ENCODE data around the gene GABPB2.

Gene GABPB2

DNA sequence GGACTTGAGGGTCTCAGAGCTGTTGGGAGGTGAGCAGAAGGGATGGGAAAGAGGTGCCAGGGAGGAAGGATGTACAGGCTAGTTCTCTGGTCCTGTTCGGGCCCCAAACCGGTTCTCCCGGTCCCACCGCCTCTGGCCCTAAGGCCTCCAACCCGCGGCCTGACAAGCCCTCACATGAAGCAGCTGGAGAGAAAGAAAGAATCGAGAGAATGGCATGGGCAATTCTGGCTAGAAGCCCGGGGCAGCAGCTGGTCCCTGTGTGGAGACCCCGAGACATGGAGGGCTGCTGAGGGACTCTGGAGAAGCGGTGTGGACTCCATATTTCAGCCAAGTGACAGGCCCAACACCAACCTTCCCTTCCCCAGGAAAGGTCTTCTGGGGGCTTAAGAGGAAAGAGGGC, 11.9 kb upstream of the GABPB2 start:
- intact Hi-C loops (cut with DNase I): no loop called here
- DNase-seq: peak in 24 of 42 donors; percentile 8 to 63 (median 34)

DNA sequence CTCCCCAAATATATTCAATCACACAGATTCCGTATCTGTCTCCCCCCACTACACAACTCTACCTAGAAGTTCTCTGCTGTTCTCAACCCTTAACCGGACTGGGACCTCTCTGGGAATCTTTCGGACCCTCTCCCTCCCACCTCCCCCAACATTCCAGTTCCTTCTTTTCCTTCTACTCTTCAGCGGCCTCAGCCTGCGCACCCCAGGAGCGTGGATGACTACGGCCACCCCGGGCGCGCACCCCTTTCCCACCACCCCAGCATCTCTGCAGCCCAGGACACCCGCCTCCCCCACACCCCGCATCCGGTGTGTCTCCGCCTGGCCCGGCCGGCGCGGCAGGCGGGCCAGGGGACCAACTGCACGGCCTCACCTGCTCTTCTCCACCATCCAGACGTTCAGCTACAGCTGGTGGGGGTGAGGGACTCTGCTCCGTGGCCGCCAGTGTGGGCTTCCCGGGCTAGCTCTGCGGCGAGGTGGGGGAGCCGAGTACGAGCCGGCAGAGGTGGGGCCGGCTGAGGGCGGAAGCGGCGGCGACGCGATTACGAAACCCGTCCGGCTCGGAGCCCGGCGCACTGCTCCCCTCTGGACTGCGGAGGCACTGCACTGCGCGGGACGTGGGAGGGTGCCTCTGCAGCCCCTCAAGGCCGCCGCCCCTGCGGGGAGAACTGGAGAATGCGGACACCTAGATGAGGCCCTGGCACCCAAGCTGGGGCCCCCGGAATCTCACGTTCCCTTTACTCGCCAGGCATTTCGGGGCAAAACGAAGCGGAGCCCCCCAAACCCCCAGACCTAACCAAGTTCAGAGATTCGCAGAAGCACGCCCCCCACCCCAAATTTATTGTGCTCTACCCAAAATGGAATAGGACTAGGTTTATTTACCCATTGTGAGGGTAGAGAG, 11.2 kb upstream of the GABPB2 start, which contains the start of gene CDC42SE1:
Gene CDC42SE1, minus strand, starts transcription at position 514 of the 898 bp plus-strand sequence. CDS start 3,892 bp downstream, outside the sequence.
- intact Hi-C loops (cut with DNase I): no loop called here
- DNase-seq: peak; percentile 36 to 90 (median 81)

DNA sequence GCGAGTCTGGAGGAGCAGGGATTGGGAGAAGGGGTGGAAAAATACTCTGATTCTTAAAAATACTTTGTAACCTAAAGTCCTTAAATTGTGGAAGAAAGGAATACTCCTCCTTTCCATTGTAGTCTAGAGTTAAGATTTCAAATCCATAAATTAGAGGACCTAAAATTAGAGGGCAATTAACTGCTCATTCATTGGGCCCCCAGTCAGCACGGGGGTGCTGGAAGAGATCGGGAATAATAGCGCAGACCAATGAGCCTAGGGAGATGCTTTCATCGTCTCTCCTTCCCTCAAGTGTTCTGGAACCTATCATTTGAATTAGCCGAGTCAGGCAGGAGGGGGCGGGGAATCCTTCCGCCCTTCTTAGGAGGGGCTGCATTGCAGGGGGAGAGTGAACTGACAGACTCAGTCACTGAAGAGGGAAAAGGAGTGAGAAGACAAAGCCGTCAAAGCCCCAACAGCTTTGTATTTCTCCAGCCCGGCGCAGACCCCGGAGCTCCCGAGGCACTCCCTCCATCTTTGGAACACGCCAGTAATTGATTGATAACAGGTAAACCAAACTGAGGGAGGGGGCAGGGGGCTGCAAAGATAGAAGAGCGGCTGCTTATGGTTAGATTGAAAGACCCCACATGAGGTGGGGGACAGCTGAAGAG, 10.4 kb upstream of the GABPB2 start, which contains the start of gene MLLT11:
Gene MLLT11, plus strand, starts transcription at position 391 of the 650 bp plus-strand sequence. CDS start 6,828 bp downstream, outside the sequence.
- intact Hi-C loops (cut with DNase I): no loop called here
- DNase-seq: peak; percentile 44 to 87 (median 70)

DNA sequence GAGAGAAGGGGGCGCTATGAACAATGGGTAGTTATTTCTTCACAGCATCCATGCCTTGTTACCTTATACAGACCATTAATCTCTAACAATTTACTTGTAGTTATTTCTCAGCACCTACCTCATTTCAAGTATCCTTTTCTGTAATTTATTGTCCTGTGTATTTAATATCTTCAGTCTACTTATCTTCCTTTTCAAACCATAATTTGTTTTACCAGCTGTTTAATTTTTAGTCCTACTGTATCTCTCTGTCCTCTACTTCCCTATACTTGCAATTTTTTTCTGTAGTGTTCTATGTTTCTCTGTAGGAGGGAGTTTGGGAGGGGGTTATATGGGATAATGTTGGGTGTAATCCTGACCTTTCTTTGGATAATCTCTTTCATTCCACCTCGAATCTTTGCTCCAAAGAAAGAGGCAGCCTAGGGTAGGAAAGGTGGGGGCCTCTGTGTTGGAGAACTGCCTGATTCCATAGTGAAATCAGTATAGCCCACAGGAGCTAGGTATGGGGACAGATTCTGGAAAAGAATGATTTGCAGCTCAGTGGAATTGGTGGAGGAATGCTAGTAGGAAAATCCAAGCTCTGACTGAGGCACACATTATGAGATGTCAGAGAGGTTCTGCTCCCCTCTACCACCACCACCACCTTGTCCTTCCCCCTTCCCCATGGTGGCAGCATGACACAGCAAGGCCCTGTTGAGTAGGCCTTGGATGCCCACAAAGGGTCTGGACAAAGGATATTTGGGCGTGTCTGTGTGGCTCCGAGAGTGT, 9.7 kb upstream of the GABPB2 start:
- DNase-seq: peak in 13 of 42 donors; percentile 9 to 41 (median 25)
- intact Hi-C loops (cut with DNase I): no loop called here

DNA sequence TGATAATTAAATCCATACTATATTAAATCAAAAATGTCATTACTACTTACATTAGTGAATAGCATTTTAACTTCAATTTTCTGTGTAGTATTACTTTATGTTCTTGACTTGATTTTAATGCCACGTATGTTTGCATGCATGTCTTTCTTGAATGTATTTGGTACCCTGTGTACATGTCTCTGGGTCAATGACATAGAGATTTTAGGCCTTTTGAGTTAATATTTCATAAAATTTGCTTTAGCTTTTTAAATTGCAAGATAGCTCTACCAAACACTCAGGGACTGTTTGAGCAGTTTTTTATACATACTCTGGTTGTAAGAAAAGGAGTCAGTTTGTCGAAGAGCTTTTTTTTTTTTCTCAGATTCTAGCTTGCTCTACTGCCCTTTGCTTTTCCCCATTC, 8.9 kb upstream of the GABPB2 start:
- intact Hi-C loops (cut with DNase I): no loop called here

DNA sequence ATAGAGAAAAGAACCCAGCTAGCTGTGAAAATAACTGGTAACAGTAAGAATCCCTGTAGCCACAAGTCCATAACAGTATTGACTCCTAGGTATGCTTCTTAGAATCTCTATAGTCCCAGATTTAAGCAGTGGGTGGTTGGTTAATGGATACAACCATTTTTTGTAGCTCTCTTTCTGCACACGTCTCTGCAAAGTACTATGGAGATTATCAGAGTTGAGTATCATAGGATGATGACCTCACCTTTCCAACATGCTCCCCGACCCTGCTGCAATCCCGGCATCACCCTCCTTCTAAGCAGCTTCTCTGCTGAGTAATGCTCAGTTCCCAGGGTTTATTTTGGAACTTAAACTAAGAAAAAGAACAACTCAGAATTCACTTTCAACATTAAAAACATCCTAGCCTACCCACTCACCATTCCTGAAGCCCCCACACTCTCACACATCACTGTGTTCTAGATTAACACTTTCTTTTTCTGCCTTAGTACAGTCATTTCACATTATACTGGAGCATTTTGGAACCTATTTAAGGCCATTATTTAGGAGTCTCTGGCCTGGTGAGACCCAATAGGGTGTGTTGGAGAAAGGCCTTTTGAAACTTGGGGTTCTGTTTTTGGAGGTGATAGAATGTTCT, 7.7 kb upstream of the GABPB2 start:
- peak in 28 of 42 donors; percentile 16 to 70 (median 52) for DNase-seq
- intact Hi-C loops (cut with DNase I): no loop called here

More for the DNA sequence above, 8.9 kb upstream of the GABPB2 start:
- DNase-seq: no peak

DNA sequence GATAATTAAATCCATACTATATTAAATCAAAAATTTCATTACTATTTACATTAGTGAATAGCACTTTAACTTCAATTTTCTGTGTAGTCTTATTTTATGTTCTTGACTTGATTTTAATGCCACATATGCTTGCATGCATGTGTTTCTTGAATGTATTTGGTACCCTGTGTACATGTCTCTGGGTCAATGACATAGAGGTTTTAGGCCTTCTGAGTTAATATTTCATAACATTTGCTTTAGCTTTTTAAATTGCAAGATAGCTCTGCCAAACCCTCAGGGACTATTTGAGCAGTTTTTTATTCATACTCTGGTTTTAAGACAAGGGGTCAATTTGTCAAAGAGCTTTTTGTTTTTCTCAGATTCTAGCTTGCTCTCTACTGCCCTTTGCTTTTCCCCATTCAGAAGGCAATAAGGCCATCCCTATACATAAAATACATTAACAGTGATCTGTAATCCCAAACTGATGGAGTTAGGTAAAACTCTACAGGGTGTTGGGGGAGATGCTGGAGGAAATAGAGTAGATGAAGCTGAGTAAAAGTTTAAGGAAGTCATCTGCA, 5.4 kb upstream of the GABPB2 start:
- no peak for DNase-seq
- intact Hi-C loops (cut with DNase I): no loop called here

DNA sequence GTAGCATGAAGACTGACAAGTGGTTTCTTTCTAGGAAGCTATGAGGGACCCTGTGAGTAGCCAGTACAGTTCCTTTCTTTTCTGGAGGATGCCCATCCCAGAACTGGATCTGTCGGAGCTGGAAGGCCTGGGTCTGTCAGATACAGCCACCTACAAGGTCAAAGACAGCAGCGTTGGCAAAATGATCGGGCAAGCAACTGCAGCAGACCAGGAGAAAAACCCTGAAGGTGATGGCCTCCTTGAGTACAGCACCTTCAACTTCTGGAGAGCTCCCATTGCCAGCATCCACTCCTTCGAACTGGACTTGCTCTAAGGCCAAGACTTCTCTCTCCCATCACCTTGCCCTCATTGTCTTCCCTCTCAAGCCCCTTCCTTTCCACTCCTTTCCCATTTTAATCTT, 3.4 kb upstream of the GABPB2 start:
- intact Hi-C loops (cut with DNase I): no loop called here
- peak in 1 of 42 donors; percentile 19 for DNase-seq

DNA sequence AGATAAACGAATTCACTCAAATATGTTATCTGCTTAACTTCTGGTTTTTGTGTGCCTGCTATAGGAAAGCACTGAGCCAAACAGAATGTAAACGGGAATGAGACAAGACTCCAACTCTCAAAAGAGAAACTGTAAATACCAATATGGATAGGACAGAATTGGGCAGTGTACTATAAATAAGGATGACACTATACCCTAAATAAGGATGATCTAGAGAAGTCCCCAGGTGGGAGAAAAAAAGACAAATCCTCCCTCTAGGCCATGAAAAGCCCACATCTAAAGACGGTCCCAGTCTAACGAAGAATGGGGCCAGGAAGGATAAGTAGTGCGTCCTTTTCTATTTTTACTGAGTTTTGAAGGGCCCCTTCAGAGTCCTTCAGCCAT, 1.5 kb upstream of the GABPB2 start:
- DNase-seq: no peak
- intact Hi-C loops (cut with DNase I): no loop called here

DNA sequence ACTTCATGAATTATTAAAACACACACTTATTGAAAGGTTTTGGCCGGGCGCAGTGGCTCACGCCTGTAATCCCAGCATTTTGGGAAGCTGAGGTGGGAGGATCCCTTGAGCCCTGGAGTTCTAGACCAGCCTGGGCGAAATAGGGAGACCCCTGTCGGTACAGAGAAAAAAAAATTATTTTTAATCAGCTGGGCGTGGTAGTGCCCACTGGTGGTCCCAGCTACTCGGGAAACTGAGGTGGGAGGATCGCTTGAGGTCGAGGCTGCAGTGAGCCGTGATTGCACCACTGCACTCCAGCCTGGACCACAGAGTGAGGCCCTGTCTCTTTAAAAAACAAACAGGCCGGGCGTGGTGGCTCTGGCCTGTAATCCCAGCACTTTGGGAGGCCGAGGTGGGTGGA, 1.7 kb downstream of the GABPB2 start:
- intact Hi-C loops (cut with DNase I): no loop called here
- DNase-seq: peak in 2 of 42 donors; percentile 21 to 30

DNA sequence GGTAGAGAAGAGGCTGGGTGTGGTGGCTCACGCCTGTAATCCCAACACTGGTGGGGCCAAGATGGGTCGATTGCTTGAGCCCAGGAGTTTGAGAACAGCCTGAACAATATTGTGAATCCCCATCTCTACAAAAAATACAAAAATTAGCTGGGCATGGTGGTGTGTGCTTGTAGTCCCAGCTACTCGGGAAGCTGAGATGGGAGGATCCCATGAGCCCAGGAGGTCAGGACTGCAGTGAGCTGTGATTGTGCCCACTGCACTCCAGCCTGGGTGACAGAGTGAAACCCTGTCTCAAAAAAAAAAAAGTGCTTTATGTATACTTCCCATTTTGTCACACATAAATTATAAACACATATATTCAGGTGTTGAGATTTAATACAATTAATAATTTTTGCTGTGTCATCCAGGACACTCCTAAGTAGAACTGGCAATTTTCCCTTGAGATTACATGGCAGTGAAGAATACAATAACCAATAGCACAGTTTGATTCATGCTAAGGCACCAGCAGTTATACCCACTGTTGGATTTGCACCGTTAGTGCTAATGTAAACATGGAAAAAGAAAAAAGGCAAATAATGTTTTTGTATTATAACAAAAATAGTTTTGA, 15.5 kb downstream of the GABPB2 start:
- DNase-seq: peak in 1 of 42 donors; percentile 4
- intact Hi-C loops (cut with DNase I): no loop called here

DNA sequence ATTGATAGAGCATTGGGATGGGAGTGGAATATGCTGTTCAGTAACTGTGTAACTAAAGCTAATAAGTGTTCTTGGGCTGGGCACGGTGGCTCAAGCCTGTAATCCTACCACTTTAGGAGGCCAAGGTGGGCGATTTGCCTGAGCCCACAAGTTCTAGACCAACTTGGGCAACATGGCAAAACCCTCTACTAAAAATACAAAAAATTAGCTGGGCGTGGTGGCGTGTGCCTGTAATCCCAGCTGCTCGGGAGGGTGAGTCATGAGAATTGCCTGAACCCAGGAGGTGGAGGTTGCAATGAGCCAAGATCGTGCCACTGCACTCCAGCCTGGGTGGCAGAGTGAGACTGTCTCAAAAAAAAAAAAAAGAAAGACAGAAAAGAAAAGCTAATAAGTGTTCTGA, 26.9 kb downstream of the GABPB2 start:
- DNase-seq: peak in 1 of 42 donors; percentile 11
- intact Hi-C loops (cut with DNase I): loop anchor here (10.0 kb wide), 1 partner anchor 57 kb away; the partner anchor contains the start of gene TNFAIP8L2

DNA sequence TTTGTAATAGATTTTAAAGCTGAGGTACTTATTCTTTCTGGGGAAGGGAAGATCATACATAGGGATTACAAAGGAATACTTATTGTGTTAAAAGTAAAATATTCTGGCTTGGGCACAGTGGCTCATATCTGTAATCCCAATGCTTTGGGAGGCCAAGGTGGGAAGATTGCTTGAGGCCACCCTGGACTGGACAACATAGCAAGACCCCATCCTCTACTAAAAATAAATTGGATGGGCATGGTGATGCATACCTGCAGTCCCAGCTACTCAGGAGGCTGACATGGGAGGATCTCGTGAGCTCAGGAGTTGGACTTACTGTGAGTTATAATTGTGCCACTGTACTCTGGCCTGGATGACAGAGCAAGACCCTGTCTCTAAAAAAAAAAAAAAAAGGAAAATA, 27.6 kb downstream of the GABPB2 start:
- intact Hi-C loops (cut with DNase I): loop anchor here (10.0 kb wide), 1 partner anchor 57 kb away; the partner anchor contains the start of gene TNFAIP8L2
- DNase-seq: peak in 1 of 42 donors; percentile 15

DNA sequence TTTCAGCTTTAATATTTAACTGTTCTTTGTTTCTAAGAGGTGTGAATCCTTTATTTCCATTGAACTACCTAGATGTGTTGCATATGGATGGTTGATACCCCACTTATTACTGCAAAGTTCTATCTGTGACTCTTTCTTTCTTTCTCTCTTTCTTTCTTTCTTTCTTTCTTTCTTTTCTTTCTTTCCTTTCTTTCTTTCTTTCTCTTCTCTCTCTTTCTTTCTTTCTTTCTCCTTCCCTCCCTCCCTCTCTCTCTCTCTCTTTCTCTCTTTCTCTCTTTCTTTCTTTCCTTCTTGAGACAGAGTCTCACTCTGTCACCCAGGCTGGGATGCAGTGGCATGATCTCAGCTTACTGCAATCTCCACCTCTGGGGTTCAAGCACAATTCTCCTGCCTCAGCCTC, 34.1 kb downstream of the GABPB2 start:
- intact Hi-C loops (cut with DNase I): no loop called here
- DNase-seq: no peak

DNA sequence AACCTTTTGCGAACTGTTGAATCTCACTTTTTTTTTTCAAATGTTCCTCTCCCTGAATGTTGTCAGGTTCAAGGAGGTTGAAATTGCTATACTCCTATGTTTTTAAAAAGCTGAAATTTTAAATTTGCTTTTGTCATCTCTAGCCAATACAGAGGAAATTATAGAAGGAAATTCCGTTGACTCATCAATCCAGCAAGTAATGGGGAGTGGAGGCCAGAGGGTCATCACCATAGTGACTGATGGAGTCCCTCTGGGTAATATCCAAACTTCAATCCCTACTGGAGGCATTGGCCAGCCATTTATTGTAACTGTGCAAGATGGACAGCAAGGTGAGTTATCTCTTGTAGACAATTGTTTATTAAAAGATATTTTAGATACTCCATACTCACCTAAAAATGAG, 36.3 kb downstream of the GABPB2 start:
- intact Hi-C loops (cut with DNase I): no loop called here
- DNase-seq: no peak

DNA sequence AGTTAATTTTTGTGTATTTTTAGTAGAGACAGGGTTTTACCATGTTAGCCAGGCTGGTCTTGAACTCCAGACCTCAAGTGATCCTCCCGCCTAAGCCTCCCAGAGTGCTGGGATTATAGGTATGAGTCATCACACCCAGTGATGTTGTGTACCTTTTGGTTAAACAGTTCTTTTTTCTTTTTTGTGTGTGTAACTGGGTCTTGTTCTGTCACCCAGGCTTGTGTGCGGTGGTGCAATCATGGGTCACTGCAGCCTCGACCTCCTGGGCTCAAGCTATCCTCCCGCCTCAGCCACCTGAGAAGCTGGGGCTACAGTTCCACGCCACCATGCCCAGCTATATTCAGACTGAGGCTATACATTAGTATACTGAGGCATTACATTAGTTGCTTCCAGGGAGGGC, 37.8 kb downstream of the GABPB2 start:
- intact Hi-C loops (cut with DNase I): no loop called here
- DNase-seq: no peak

DNA sequence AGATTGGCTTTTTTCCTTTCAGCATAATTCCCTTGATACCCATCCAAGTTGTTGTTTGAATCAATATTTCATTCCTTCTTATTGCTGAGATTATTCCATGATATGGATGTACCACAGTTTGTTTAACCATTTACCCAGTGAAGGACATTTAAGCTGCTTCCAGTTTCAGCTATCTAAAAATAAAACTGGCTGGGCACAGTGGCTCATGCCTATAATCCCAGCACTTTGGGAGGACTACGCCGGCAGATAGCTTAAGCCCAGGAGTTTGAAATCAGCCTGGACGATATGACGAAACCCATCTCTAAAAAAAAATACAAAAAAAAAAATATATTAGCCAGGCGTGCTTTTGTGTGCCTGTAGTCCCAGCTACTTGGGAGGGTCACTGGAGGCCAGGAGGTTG, 43.3 kb downstream of the GABPB2 start:
- no peak for DNase-seq
- intact Hi-C loops (cut with DNase I): no loop called here

DNA sequence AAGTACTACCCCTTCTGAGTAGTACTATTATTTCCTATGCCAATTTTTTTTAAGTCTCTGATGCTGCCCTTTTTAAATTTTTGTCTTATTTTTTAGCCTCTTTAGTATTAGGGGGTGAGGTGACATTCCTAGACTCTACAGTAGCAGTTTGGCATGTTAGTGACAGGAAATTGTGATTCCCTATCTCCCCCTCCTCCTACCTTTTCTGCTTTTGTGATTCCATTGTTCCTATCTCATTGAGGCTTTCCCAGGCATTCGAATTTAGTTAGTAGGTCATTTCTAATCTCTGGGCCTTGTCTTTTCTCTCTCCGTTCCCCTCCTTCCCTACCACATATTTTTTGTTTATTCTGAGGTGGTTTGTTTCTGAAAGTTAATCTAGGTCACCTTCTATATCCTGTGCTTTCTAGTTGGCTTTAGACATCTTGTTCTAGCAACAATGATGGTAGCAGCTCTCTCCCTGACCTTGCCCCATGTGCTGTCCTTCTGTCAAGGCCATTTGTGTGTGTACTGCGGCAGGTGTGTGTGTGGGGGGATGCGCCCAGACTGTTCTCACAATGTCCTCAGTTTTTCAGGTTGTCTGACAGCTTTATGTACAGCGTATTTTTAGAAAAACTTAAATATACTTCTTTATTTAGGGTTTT, 54.3 kb downstream of the GABPB2 start:
- intact Hi-C loops (cut with DNase I): no loop called here
- no peak for DNase-seq

Data from head of caudate nucleus (tissue), 42 donors.